Adrenal gland (tissue), 12 donors: ENCODE results near the gene TENM4. TPM values are rescaled to one million over a fixed set of nuclear protein-coding genes. Genes with fewer than 3 reads are reported as not detected.

Source experiments
- DNase-seq, 7 donors: peaks; one replicate each; pipeline ENCODE4 v3.0.0-alpha.2; 2019 to 2020
- H3K27ac ChIP-seq, 5 donors: fragments of 200-600 bp; sonication (generic) in 4 of 5; 1 replicate in 3 of 5; 2 replicates in 2 of 5; pipeline versions ENCODE4 v1.5.1 to v1.8.0; 2016 to 2020; ENCODE audit warnings: mild to moderate bottlenecking in 1 of 5
- H3K27me3 ChIP-seq: fragments of 200-600 bp; 2 replicates; pipeline ENCODE4 v1.8.0; 2021
- H3K36me3 ChIP-seq, 2 donors: fragments of 200-600 bp; replicated peaks in 1 of 2; 1 replicate in 1 of 2; 2 replicates in 1 of 2; pipeline versions ENCODE4 v1.5.1 to v1.8.0; 2018 to 2022
- H3K4me1 ChIP-seq, 2 donors: fragments of 200-600 bp; replicated peaks in 1 of 2; 1 replicate in 1 of 2; 2 replicates in 1 of 2; pipeline versions ENCODE4 v1.5.1 to v1.8.0; 2018 to 2021
- H3K4me3 ChIP-seq, 4 donors: fragments of 200-600 bp; sonication (generic) in 3 of 4; one replicate each; pipeline ENCODE4 v1.5.1; 2016 to 2018
- H3K9me3 ChIP-seq, 3 donors: fragments of 200-600 bp; sonication (generic) in 1 of 3; replicated peaks in 1 of 3; 1 replicate in 2 of 3; 2 replicates in 1 of 3; pipeline versions ENCODE4 v1.5.1 to v1.8.0; 2016 to 2021
- CTCF ChIP-seq, 6 experiments: fragments of 450-650 bp in 4 of 6; fragments of 200-600 bp in 2 of 6; sonication (generic) in 1 of 6; IDR thresholded peaks; 1 replicate in 5 of 6; 2 replicates in 1 of 6; pipeline versions ENCODE4 v1.5.1 to v1.8.0; 2016 to 2021; ENCODE audit warnings: antibody characterized with exemption in 6 of 6, mild to moderate bottlenecking in 2 of 6, moderate library complexity in 1 of 6
- POLR2A ChIP-seq, 2 donors: fragments of 450-650 bp; IDR thresholded peaks; one replicate each; pipeline ENCODE4 v1.6.1; 2017; ENCODE audit warnings: antibody characterized with exemption in 2 of 2, mild to moderate bottlenecking in 2 of 2, moderate library complexity in 1 of 2
- WGBS, 4 donors: extraction: QIAGEN DNeasy Blood & Tissue Kit in 2 of 4; methylation state at CpG; one replicate each; pipeline versions ENCODE4 v1.1.5 to v1.1.7; 2013 to 2017; 5-methylcytosine and 5-hydroxymethylcytosine counted together
- intact Hi-C, 2 donors: fragments of 100-400 bp; cut with DNase I; formaldehyde crosslinking; loops; one replicate each; pipeline versions ENCODE4 v1.14.1 to v1.15.0; 2022 to 2023
- polyA plus RNA-seq, 3 donors: library from polyadenylated mRNA; stranded (reverse); fragments of 200-250 nt in 2 of 3; fragments of 350-450 nt in 1 of 3; fragmentation: Illumina TruSeq in 1 of 3; extraction: RNeasy Lipid Tissue Mini Kit (QIAGEN cat#74804) in 1 of 3; gene quantifications; one replicate each; pipeline ENCODE4 v1.2.3, GENCODE V29; 2013 to 2014
- total RNA-seq, 9 donors: library from RNA; depleted of rRNA in 4 of 9; stranded (reverse); fragments of >200 nt in 4 of 9; fragments of 120-200 nt in 1 of 9; fragmentation: NEBNext Ultra II Directional in 1 of 9; extraction: Animal tissue kit (Norgen Biotek cat#: 25700) in 1 of 9; gene quantifications; one replicate each; pipeline versions ENCODE4 v1.1.0 to v1.2.4, GENCODE V29; 2013 to 2023
- donor health status: healthy with polysubstance abuse.
- donor health status: Bipolar disorder and iron deficiency.
- donor health status: DM: yes; HTN: yes; CAD: no.
- donor health status: DM: no; HTN: no; CAD: no.
- donor health status: DM: no; HTN: no; CAD: no.
- donor health status: DM: yes; HTN: yes; CAD: no.

The TENM4 gene
- total and polyA plus RNA-seq, 12 donors, result 0.74 to 24.9 (median 6.7) TPM

- TF ChIP-seq CTCF (IDR thresholded peaks at IDR 0.05) (no peak), POLR2A (IDR thresholded peaks at IDR 0.05) (no peak)
- H3K27ac ChIP-seq, result no peak overlapping the region
These were observed 520.5 kb downstream of the TENM4 start for GRCh38 chr11:78920329-78920728.

GRCh38 chr11:78916759-78917158 is 524.1 kb downstream of the TENM4 start:
- no peak for DNase-seq
- intact Hi-C loops, result loop anchor here in 1 of 2 donors (10.0 kb wide), 1 partner anchor 58 kb away; no protein-coding TSS in a partner anchor
- TF ChIP-seq POLR2A (IDR thresholded peaks at IDR 0.05) (no peak), CTCF (IDR thresholded peaks at IDR 0.05) (no peak)
- Histone ChIP-seq H3K36me3 (no peaks in the 10 kb centered on the region), H3K27ac (no peak overlapping the region), H3K4me1 (no peaks in the 10 kb centered on the region), H3K4me3 (no peak overlapping the region), H3K9me3 (no peaks in the 10 kb centered on the region), H3K27me3 (no peaks in the 10 kb centered on the region)
- WGBS, 4 donors, result 85 to 89% (median 88%) methylated on average over 1 of the region's 1 CpG

More at GRCh38 chr11:78920329-78920728, 520.5 kb downstream of the TENM4 start:
- peak in 1 of 7 donors; percentile 54 for DNase-seq
- intact Hi-C loops, result no loop called here
- no peaks in the 10 kb centered on the region for H3K9me3 ChIP-seq
- 66 to 79% (median 77%) methylated on average over 9 of the region's 9 CpGs for WGBS, 4 donors
- no peaks in the 10 kb centered on the region for H3K27me3 ChIP-seq
- H3K4me1 ChIP-seq, result no peaks in the 10 kb centered on the region
- H3K36me3 ChIP-seq, result no peaks in the 10 kb centered on the region
- no peak overlapping the region for H3K4me3 ChIP-seq

GRCh38 chr11:78914503-78914902 is 526.3 kb downstream of the TENM4 start:
- no peaks in the 10 kb centered on the region for H3K27me3 ChIP-seq
- no peaks in the 10 kb centered on the region for H3K9me3 ChIP-seq
- intact Hi-C loops, result loop anchor here in 1 of 2 donors (10.0 kb wide), 1 partner anchor 60 kb away; no protein-coding TSS in a partner anchor
- no peak overlapping the region for H3K4me3 ChIP-seq
- TF ChIP-seq POLR2A (IDR thresholded peaks at IDR 0.05), result no peak
- TF ChIP-seq CTCF (IDR thresholded peaks at IDR 0.05), result no peak
- no peak for DNase-seq
- no peak overlapping the region for H3K27ac ChIP-seq
- H3K4me1 ChIP-seq, result no peaks in the 10 kb centered on the region
- 34 to 100% (median 68%) methylated on average over 1 of the region's 1 CpG for WGBS, 4 donors
- no peaks in the 10 kb centered on the region for H3K36me3 ChIP-seq

GRCh38 chr11:78912778-78913177 is 528.1 kb downstream of the TENM4 start:
- 89 to 93% (median 92%) methylated on average over 4 of the region's 4 CpGs for WGBS, 4 donors
- no peak for DNase-seq
- TF ChIP-seq POLR2A (IDR thresholded peaks at IDR 0.05) (no peak), CTCF (IDR thresholded peaks at IDR 0.05) (no peak)

More at GRCh38 chr11:78912778-78913177, 528.1 kb downstream of the TENM4 start:
- intact Hi-C loops, result loop anchor here in 1 of 2 donors (10.0 kb wide), 1 partner anchor 62 kb away; no protein-coding TSS in a partner anchor
- H3K9me3 ChIP-seq, result no peaks in the 10 kb centered on the region
- no peaks in the 10 kb centered on the region for H3K27me3 ChIP-seq
- H3K27ac ChIP-seq, result no peak overlapping the region
- no peak overlapping the region for H3K4me3 ChIP-seq
- H3K36me3 ChIP-seq, result no peaks in the 10 kb centered on the region
- H3K4me1 ChIP-seq, result no peaks in the 10 kb centered on the region
